HG03097 (cell line): Measurements from ENCODE around the gene PLCH1.
"Not testable (repeated sequence)": the region's sequence is repeated elsewhere in the genome, so short reads cannot be mapped to it uniquely, and the experiment has no call there.

Experiments
- ATAC-seq: cut with Tn5 transposase; IDR thresholded peaks from one replicate; pipeline ENCODE4 v1.9.1; 2021; ENCODE audit not compliant: unreplicated experiment, low FRiP score

PLCH1 gene

GRCh38 chr3:155647206-155647605 is 97.7 kb downstream of the PLCH1 start:
- no peak for ATAC-seq

- no peak for ATAC-seq
These were observed 98.2 kb downstream of the PLCH1 start for GRCh38 chr3:155646669-155647068.

GRCh38 chr3:155646128-155646527 is 98.7 kb downstream of the PLCH1 start:
- ATAC-seq = no peak

GRCh38 chr3:155643581-155644165 is 101.2 kb downstream of the PLCH1 start:
- no peak for ATAC-seq

- no peak for ATAC-seq
These were observed 102.9 kb downstream of the PLCH1 start for GRCh38 chr3:155641956-155642355.

DNA sequence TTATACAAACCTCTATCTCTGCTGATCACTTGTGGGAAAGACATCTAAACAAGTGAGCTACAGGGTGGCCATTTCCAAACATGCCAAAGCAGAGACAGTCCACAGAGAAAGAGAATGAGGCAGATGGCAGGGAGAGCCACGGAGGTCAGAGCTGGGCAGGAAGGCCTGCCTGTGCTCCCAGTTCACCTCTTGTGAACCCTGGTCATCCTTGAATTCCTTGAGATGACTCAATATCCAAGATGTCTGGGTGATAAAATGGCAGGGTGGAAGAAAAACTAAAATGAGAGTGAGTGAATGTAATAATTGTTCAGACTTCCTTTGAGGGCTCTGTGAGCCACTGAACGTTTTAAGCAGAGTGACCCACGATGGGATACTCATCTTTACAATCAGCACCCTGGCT is 104.8 kb downstream of the PLCH1 start:
- ATAC-seq = no peak

DNA sequence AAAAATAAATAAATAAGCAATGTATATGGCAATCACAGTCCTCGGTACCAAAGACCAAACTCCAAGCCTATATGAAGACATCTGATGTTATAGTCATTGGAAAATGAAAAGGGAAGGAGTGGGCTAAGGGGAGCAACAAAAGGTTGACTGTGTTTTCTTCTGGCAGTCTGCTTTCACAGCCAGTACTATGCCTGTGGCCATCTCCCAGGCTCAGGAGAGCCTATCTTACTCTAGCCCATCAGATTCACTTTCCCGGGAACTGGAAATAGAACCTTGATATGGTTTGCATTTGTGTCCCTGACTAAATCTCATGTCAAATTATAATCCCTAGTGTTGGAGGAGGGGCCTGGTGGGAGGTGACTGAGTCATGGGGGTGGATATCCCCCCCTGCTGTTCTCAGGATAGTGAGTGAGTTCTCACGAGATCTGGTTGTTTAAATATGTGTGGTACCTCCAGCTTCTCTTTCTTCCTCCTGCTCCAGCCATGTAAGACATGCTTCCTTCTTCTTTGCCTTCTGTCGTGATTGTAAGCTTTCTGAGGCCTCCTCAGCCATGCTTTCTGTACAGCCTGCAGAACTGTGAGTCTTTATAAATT is 105.3 kb downstream of the PLCH1 start:
- ATAC-seq = no peak

GRCh38 chr3:155638461-155638860 is 106.4 kb downstream of the PLCH1 start:
- not testable (repeated sequence) for ATAC-seq

- ATAC-seq = no peak
These were observed 107.3 kb downstream of the PLCH1 start for GRCh38 chr3:155637567-155637966.

- ATAC-seq = no peak
These were observed 109.8 kb downstream of the PLCH1 start for GRCh38 chr3:155635056-155635455.

DNA sequence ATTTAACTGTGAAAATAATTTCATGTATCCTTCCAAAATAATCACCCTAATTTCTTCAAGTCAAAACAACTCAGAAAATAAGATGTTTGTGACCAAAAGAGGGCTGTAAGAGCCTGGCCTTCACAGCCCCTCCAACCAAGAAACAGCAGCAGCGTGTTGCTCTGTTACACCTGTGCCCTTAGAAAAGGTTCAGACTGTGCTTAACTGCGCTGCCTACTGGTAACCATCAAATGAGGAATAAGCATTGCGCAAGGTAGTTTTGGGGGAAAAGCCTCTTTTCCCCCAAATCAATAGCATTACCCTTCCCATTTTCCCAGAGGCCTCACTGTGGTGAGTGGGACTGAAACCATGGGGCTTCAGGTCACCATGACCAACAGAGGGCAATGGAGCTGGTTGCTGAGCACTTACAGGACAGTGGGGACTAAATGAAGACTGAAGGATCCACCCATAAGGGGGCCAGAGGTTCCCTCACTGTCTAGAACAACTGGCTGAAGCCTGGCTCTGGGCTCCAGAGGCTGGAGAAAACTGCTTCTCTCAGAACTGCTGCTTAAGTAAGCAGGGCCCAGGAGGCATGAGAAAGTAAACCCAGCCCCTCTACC is 110.7 kb downstream of the PLCH1 start:
- ATAC-seq = no peak

- ATAC-seq = no peak
These were observed 113.4 kb downstream of the PLCH1 start for GRCh38 chr3:155631323-155632019.

DNA sequence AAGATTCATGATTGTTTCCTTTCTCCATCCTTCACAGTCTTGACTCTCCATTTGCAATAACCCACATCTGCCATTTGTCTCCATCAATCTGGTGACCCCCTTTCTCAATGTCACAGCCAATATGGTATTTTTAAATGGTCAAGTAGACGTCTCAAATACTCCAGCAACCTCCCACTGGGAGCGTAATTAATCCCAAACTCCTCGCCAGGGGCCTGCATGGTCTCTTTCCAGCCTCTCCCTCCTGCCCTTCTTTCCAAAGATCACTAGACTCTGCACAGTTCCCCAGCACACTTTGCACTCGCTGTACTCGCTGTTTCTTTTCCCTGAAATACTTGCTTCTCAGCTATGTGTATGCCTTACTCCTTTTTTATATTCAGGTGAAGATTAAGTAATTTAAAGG is 115.3 kb downstream of the PLCH1 start:
- ATAC-seq = no peak

- no peak for ATAC-seq
These were observed 115.8 kb downstream of the PLCH1 start for GRCh38 chr3:155629056-155629455.

GRCh38 chr3:155622647-155623046 is 122.2 kb downstream of the PLCH1 start:
- not testable (repeated sequence) for ATAC-seq

DNA sequence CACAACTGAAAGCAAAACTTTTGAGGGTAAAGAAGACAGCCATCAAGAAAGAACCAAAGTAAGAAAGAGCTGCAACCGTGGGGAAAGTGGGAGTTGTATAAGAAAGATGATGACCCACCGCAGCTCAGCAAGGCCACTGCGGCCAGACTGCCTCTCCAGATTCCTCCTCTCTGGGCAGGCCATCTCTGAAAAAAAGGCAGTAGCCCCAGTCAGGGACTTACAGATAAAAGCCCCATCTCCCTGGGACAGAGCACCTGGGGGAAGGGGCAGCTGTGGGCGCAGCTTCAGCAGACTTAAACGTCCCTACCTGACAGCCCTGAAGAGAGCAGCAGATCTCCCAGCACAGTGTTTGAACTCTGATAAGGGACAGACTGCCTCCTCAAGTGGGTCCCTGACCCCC is 124.3 kb downstream of the PLCH1 start:
- not testable (repeated sequence) for ATAC-seq

DNA sequence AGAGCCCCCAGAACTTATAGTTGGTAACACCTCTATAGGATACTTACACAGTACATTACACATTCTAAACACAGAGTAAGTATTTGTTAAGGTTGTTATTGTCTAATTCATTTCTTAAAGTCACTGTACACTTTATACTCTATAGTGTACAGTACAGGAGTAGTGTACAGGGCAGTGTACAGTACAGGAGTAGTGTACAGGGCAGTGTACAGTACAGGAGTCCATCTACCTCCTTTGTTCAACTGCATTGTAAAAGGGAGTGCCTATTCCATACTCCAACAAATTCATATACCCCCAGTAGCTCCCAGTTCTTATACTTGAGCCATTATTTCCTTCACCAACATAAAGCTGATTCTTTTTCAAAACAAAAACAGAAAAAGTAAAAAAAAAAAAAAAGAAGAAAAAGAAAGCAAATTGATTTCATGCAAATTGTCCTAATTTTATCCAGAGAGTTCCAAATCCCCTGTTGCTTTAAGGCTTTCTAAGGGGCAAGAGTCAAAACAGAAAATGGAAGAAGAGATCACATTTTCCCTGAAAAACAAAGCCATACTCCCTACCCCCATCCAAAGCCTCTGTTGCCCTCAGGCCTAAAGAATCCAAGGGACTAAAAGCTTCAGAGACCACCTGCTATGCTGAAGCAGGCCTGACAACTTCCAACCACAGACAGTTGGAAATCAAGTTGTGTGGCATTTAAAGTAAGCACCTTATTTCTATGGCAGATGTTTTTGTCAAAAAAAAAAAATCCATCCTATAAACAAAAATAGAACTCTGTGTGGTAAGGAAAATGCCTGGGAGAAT is 125.6 kb downstream of the PLCH1 start:
- no peak for ATAC-seq

DNA sequence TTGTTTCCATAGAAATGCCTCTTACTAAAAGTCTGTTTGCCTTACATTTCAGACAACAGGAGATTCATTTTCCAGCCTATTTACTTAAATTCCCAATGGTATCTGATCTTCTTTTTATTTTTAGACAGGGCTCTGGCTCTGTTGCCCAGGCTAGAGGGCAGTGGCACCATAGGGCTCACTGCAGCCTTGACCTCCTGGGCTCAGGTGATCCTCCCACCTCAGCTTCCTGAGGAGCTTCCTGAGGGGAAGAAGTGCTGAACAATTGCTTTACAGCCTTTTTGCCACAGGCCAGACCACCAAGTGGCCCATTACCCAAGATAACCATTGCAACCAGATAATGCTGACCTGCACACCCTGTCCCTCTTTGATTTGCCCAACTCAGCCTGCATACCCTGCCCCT is 126.3 kb downstream of the PLCH1 start:
- ATAC-seq = no peak

DNA sequence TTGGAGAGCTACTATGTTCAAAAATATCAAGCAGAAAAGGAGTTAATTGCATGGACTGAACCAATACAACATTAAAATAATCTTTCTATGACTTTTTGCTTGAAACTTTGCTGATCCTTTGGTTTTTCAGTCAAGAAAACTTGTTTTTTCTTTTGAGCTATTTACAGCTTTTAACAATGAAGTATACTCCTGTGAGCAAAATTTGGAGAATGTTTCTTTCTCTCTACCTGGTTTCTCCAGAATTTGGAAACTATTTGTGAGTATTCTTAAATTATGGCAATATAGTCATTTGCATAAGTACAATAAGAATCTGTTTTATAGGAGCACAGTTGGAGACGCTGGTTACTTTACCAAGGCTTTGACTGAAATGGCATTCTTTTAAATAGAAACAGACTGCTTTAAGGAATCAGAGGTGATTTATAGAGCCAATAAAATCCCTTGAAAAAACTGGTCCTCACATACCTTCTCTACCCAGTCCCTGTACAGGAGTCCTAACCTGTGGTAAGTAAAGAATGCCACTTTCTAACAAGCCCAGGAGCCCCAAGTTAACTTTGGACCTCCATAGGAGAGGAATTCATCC is 127.4 kb downstream of the PLCH1 start:
- no peak for ATAC-seq

GRCh38 chr3:155615141-155615540 is 129.7 kb downstream of the PLCH1 start:
- not testable (repeated sequence) for ATAC-seq

- not testable (repeated sequence) for ATAC-seq
These were observed 130.5 kb downstream of the PLCH1 start for GRCh38 chr3:155614410-155614809.
